ENCODE measurements around the gene SLC24A3. TPM values are rescaled to one million over a fixed set of nuclear protein-coding genes. Genes with fewer than 3 reads are reported as not detected.

Gene SLC24A3
- total and polyA plus RNA-seq, 4 experiments from 2014 or later: not detected

DNA sequence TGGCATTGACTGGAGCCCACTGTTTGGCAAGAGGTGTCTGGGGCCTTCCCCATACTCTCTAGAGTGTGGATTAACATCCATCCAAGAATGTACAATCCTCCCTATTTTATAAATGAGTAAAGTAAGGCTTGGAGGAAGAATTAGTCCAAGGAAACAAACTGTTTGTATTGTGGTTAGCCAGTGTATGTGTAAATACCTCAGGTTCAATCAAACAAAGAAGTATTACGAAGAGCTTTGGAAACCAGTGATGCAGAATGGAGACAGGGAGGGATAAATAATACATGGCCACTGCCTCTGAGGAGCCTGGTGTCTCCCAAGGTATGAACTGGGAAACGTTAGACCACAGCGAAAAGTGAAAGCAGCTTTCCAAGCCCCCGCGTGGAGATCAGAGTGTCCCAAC, 319.0 kb downstream of the SLC24A3 start:
- peaks cover 0 to 2% of the 10 kb centered on the region in 2 donors for H3K27me3 Mint-ChIP-seq
- no peaks in the 10 kb centered on the region for H3K36me3 Mint-ChIP-seq
- no peak overlapping the region for H3K27ac Mint-ChIP-seq
- no peak for DNase-seq
- H3K36me3 ChIP-seq (ENCODE audit: insufficient read depth, low read length): no peaks in the 10 kb centered on the region
- peaks cover 0 to 11% (median 2%) of the 10 kb centered on the region in 8 donors for H3K9me3 Mint-ChIP-seq
- no peaks in the 10 kb centered on the region for H3K9me3 ChIP-seq (ENCODE audit: control insufficient read depth in 1 of 2, low read length in 2 of 2)
- intact Hi-C loops (cut with micrococcal nuclease): no loop called here
- H3K27ac ChIP-seq (ENCODE audit: low read depth, low read length): no peak overlapping the region
- H3K4me1 ChIP-seq (ENCODE audit: insufficient read depth, low read length): no peaks in the 10 kb centered on the region
- no peaks in the 10 kb centered on the region for H3K27me3 ChIP-seq (ENCODE audit: insufficient read depth, low read length)
- no peak overlapping the region for H3K4me3 Mint-ChIP-seq
- POLR2A ChIA-PET (ENCODE audit: partially characterized antibody): no interaction called here
- no peak overlapping the region for H3K4me3 ChIP-seq (ENCODE audit: low read length in 2 of 2)
- CTCF ChIA-PET (ENCODE audit: partially characterized antibody): no interaction called here
- no peaks in the 10 kb centered on the region for H3K4me1 Mint-ChIP-seq

DNA sequence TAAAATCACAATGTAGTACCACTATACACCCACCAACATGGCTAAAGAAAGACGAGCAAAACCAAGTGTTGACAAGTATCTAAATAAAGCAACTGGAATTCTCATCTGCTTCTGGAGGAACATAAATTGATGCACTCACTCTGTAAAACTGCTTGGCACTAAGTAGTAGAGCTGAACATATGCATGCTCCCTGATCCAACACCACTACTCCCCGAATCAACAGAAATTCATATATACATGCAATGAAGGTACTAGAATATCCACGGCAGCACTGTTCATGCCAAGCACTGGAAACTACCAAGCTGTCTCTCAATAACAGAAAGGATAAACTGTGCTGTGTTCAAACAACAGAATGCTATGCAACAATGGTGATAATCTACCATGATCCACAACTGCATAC, 326.1 kb downstream of the SLC24A3 start:
- Mint-ChIP-seq H3K36me3 (no peaks in the 10 kb centered on the region), H3K27me3 (peaks cover 0 to 5% of the 10 kb centered on the region in 2 donors), H3K4me1 (no peaks in the 10 kb centered on the region), H3K9me3 (peaks cover 0 to 11% (median 1%) of the 10 kb centered on the region in 8 donors), H3K27ac (no peak overlapping the region), H3K4me3 (no peak overlapping the region)
- Histone ChIP-seq H3K36me3 (ENCODE audit: insufficient read depth, low read length) (no peaks in the 10 kb centered on the region), H3K27me3 (ENCODE audit: insufficient read depth, low read length) (no peaks in the 10 kb centered on the region), H3K4me3 (ENCODE audit: low read length in 2 of 2) (no peak overlapping the region), H3K4me1 (ENCODE audit: insufficient read depth, low read length) (no peaks in the 10 kb centered on the region), H3K9me3 (ENCODE audit: control insufficient read depth in 1 of 2, low read length in 2 of 2) (no peaks in the 10 kb centered on the region), H3K27ac (ENCODE audit: low read depth, low read length) (no peak overlapping the region)
- ChIA-PET POLR2A (ENCODE audit: partially characterized antibody) (no interaction called here), CTCF (ENCODE audit: partially characterized antibody) (no interaction called here)
- intact Hi-C loops (cut with micrococcal nuclease): no loop called here
- DNase-seq: no peak

DNA sequence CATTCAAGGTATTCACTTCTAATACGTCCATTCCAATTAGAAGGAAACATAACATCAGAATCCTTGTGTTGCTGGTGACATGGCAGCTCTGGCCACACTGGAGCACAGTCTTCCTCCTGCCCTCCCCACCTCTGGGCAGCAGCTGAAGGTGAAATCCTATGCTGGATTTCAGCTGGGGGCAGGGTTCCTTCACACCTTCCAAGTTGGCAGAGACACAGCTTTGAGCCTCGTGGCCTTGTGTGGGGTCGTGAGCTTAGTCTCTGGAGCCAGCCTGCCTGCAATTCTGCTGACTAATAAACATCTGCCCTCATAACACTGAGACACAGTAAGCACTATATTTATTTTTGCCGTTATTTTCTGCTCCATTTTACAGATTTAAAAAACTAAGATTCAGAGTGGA, 326.7 kb downstream of the SLC24A3 start:
- Histone ChIP-seq H3K4me3 (ENCODE audit: low read length in 2 of 2) (no peak overlapping the region), H3K36me3 (ENCODE audit: insufficient read depth, low read length) (no peaks in the 10 kb centered on the region), H3K9me3 (ENCODE audit: control insufficient read depth in 1 of 2, low read length in 2 of 2) (no peaks in the 10 kb centered on the region), H3K27me3 (ENCODE audit: insufficient read depth, low read length) (no peaks in the 10 kb centered on the region), H3K4me1 (ENCODE audit: insufficient read depth, low read length) (no peaks in the 10 kb centered on the region), H3K27ac (ENCODE audit: low read depth, low read length) (no peak overlapping the region)
- peaks cover 0 to 5% of the 10 kb centered on the region in 2 donors for H3K27me3 Mint-ChIP-seq
- intact Hi-C loops (cut with micrococcal nuclease): no loop called here
- ChIA-PET CTCF (ENCODE audit: partially characterized antibody) (no interaction called here), POLR2A (ENCODE audit: partially characterized antibody) (no interaction called here)
- H3K4me3 Mint-ChIP-seq: no peak overlapping the region
- H3K36me3 Mint-ChIP-seq: no peaks in the 10 kb centered on the region
- no peak for DNase-seq
- H3K27ac Mint-ChIP-seq: no peak overlapping the region
- peaks cover 0 to 11% (median 1%) of the 10 kb centered on the region in 8 donors for H3K9me3 Mint-ChIP-seq
- H3K4me1 Mint-ChIP-seq: no peaks in the 10 kb centered on the region

DNA sequence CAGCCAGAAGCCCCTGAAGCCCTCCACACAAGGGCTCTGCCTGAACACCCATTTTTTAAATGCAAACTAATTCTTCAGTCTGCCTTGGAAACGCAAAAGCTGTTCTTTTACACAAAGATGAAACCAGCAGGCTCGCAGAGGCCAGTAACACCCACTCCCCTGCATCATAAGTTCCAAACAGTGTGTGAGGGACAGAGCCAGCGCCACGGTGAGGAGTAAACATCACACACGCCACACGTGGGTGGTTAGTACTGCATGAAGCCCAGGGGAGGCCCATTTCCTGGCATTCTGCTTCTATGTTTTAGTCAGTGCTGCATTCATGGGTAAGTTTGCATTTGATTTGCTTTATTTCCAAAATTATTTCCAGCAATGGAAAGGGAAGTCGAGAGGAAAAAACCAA, 327.9 kb downstream of the SLC24A3 start:
- no peak overlapping the region for H3K27ac ChIP-seq (ENCODE audit: low read depth, low read length)
- H3K27me3 Mint-ChIP-seq: peaks cover 0 to 5% of the 10 kb centered on the region in 2 donors
- H3K9me3 ChIP-seq (ENCODE audit: control insufficient read depth in 1 of 2, low read length in 2 of 2): no peaks in the 10 kb centered on the region
- no peaks in the 10 kb centered on the region for H3K36me3 Mint-ChIP-seq
- no peak for DNase-seq
- H3K27me3 ChIP-seq (ENCODE audit: insufficient read depth, low read length): no peaks in the 10 kb centered on the region
- CTCF ChIA-PET (ENCODE audit: partially characterized antibody): no interaction called here
- H3K4me3 ChIP-seq (ENCODE audit: low read length in 2 of 2): no peak overlapping the region
- no peak overlapping the region for H3K27ac Mint-ChIP-seq
- H3K4me1 Mint-ChIP-seq: no peaks in the 10 kb centered on the region
- intact Hi-C loops (cut with micrococcal nuclease): no loop called here
- H3K9me3 Mint-ChIP-seq: peaks cover 0 to 4% (median 0%) of the 10 kb centered on the region in 8 donors
- H3K4me3 Mint-ChIP-seq: no peak overlapping the region
- H3K36me3 ChIP-seq (ENCODE audit: insufficient read depth, low read length): no peaks in the 10 kb centered on the region
- H3K4me1 ChIP-seq (ENCODE audit: insufficient read depth, low read length): no peaks in the 10 kb centered on the region
- POLR2A ChIA-PET (ENCODE audit: partially characterized antibody): no interaction called here

DNA sequence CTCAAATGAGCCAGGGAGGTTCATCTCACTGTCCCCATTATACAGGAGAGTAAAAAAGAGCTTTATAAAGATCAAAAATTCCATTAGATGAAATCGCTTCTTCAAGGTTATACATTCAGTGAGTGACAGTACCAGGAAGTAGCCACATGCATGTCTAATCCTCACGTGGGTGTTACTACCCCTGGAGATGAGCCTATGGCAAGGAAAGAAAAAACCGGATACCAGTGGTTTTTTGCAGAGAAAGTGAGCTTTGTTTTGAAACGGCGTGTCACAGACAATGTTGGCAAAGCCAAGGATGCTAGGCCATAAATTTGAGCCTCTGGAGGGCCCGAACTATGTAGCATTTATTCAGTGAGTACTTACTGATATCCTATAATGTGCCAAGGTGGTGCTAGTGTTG, 330.7 kb downstream of the SLC24A3 start:
- no peaks in the 10 kb centered on the region for H3K9me3 ChIP-seq (ENCODE audit: control insufficient read depth in 1 of 2, low read length in 2 of 2)
- no peak overlapping the region for H3K27ac ChIP-seq (ENCODE audit: low read depth, low read length)
- intact Hi-C loops (cut with micrococcal nuclease): no loop called here
- H3K4me3 ChIP-seq (ENCODE audit: low read length in 2 of 2): no peak overlapping the region
- DNase-seq: no peak
- Mint-ChIP-seq H3K4me1 (no peaks in the 10 kb centered on the region), H3K4me3 (no peak overlapping the region), H3K27me3 (peaks cover 0 to 3% of the 10 kb centered on the region in 2 donors), H3K9me3 (peaks cover 0 to 5% (median 0%) of the 10 kb centered on the region in 8 donors), H3K27ac (no peak overlapping the region), H3K36me3 (no peaks in the 10 kb centered on the region)
- H3K27me3 ChIP-seq (ENCODE audit: insufficient read depth, low read length): no peaks in the 10 kb centered on the region
- POLR2A ChIA-PET (ENCODE audit: partially characterized antibody): no interaction called here
- no peaks in the 10 kb centered on the region for H3K4me1 ChIP-seq (ENCODE audit: insufficient read depth, low read length)
- CTCF ChIA-PET (ENCODE audit: partially characterized antibody): no interaction called here
- no peaks in the 10 kb centered on the region for H3K36me3 ChIP-seq (ENCODE audit: insufficient read depth, low read length)

DNA sequence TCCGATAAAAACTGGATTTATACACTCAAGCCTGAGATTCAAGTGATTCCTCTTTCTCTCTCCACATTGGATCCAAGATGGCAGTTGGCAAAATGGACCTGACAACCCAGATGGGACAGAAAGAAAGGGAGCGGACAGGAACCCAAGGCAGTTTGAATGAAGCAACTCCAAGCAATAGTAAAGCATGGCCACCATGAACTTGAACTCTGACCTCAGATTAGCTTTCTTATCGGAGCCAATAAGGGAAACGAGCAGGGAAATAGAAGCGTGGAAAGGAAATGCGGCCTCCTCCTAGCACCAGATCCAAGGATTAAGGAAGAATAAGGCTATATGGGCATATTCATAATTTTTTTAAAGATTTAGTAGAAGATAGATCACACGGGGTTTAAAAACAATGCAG, 332.2 kb downstream of the SLC24A3 start:
- Mint-ChIP-seq H3K36me3 (no peaks in the 10 kb centered on the region), H3K27me3 (no peaks in the 10 kb centered on the region), H3K27ac (no peak overlapping the region), H3K9me3 (peaks cover 0 to 5% (median 0%) of the 10 kb centered on the region in 8 donors), H3K4me1 (no peaks in the 10 kb centered on the region), H3K4me3 (no peak overlapping the region)
- POLR2A ChIA-PET (ENCODE audit: partially characterized antibody): no interaction called here
- Histone ChIP-seq H3K36me3 (ENCODE audit: insufficient read depth, low read length) (no peaks in the 10 kb centered on the region), H3K9me3 (ENCODE audit: control insufficient read depth in 1 of 2, low read length in 2 of 2) (no peaks in the 10 kb centered on the region), H3K4me3 (ENCODE audit: low read length in 2 of 2) (no peak overlapping the region), H3K27ac (ENCODE audit: low read depth, low read length) (no peak overlapping the region), H3K27me3 (ENCODE audit: insufficient read depth, low read length) (no peaks in the 10 kb centered on the region), H3K4me1 (ENCODE audit: insufficient read depth, low read length) (no peaks in the 10 kb centered on the region)
- DNase-seq: no peak
- intact Hi-C loops (cut with micrococcal nuclease): no loop called here
- CTCF ChIA-PET (ENCODE audit: partially characterized antibody): no interaction called here

DNA sequence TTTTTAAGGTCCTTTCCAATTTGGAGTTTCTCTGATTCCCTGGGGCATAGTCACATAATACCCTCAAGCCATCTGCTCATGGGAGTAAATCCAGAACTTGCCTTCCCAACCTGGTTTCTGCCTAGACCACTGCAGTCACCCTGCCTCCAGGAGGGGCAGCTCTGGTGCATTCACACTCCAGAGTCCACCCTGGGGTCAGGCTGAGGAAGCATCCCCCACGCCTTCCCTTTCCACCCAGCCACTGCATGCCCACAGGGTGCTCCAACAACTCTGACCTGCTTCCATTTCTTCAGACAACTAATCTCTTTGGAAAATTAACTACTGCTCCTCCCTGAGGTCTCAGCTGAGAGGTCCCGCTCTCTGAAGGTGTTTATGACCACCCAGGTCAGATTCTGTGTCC, 334.2 kb downstream of the SLC24A3 start:
- Histone ChIP-seq H3K36me3 (ENCODE audit: insufficient read depth, low read length) (no peaks in the 10 kb centered on the region), H3K27ac (ENCODE audit: low read depth, low read length) (no peak overlapping the region), H3K4me3 (ENCODE audit: low read length in 2 of 2) (no peak overlapping the region), H3K27me3 (ENCODE audit: insufficient read depth, low read length) (no peaks in the 10 kb centered on the region), H3K9me3 (ENCODE audit: control insufficient read depth in 1 of 2, low read length in 2 of 2) (no peaks in the 10 kb centered on the region), H3K4me1 (ENCODE audit: insufficient read depth, low read length) (no peaks in the 10 kb centered on the region)
- Mint-ChIP-seq H3K9me3 (peaks cover 0 to 5% (median 0%) of the 10 kb centered on the region in 8 donors), H3K27ac (no peak overlapping the region), H3K4me1 (no peaks in the 10 kb centered on the region), H3K4me3 (no peak overlapping the region), H3K27me3 (no peaks in the 10 kb centered on the region), H3K36me3 (no peaks in the 10 kb centered on the region)
- intact Hi-C loops (cut with micrococcal nuclease): no loop called here
- ChIA-PET CTCF (ENCODE audit: partially characterized antibody) (no interaction called here), POLR2A (ENCODE audit: partially characterized antibody) (interaction anchor here (0.6 kb wide), 1 partner anchor 1676 kb away, joined by 3 read pairs; no protein-coding TSS in a partner anchor)
- DNase-seq: no peak

DNA sequence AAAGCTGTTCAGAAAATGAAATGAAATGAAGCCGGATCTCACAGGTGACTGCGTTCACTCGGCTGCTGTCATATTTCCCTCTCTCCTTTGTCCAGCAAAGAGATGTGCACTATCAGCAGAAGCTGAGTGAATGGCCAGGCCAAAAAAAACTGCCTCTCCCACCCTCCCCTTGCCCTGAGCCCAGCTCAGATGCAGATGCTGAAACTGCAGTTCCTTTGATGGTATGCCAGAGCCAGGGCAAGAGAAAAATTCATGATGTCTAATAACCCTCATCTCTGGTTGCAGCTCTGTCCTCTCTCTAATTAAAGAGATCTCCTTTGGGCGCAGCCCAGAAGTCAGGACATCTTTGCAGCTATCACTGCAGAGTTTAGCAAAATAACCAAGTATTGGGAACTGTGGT, 335.1 kb downstream of the SLC24A3 start:
- H3K4me3 Mint-ChIP-seq: no peak overlapping the region
- no peak overlapping the region for H3K4me3 ChIP-seq (ENCODE audit: low read length in 2 of 2)
- no peaks in the 10 kb centered on the region for H3K36me3 Mint-ChIP-seq
- no peak for DNase-seq
- POLR2A ChIA-PET (ENCODE audit: partially characterized antibody): interaction anchor here (0.6 kb wide), 1 partner anchor 1677 kb away, joined by 3 read pairs; no protein-coding TSS in a partner anchor
- peaks cover 0 to 5% (median 0%) of the 10 kb centered on the region in 8 donors for H3K9me3 Mint-ChIP-seq
- H3K27ac ChIP-seq (ENCODE audit: low read depth, low read length): no peak overlapping the region
- H3K27me3 Mint-ChIP-seq: no peaks in the 10 kb centered on the region
- H3K36me3 ChIP-seq (ENCODE audit: insufficient read depth, low read length): no peaks in the 10 kb centered on the region
- H3K4me1 ChIP-seq (ENCODE audit: insufficient read depth, low read length): no peaks in the 10 kb centered on the region
- H3K27ac Mint-ChIP-seq: no peak overlapping the region
- CTCF ChIA-PET (ENCODE audit: partially characterized antibody): no interaction called here
- intact Hi-C loops (cut with micrococcal nuclease): no loop called here
- H3K4me1 Mint-ChIP-seq: no peaks in the 10 kb centered on the region
- no peaks in the 10 kb centered on the region for H3K27me3 ChIP-seq (ENCODE audit: insufficient read depth, low read length)
- no peaks in the 10 kb centered on the region for H3K9me3 ChIP-seq (ENCODE audit: control insufficient read depth in 1 of 2, low read length in 2 of 2)

Data from CD4-positive, alpha-beta memory T cell (primary cell).